NCI-H2227 treated with DMSO at 0.1 percent for 48 hours (cell line): ENCODE results near the gene DOCK11.
"Not testable (repeated sequence)": the region's sequence is repeated elsewhere in the genome, so short reads cannot be mapped to it uniquely, and the experiment has no call there.

Experiments used
- DNase-seq: peaks from one replicate; lab custom pipeline; 2025; lab: John Stamatoyannopoulos, UW

The DOCK11 gene

GRCh38 chrX:118570209-118570608 is 74.6 kb downstream of the DOCK11 start:
- DNase-seq, result peak; percentile 61

GRCh38 chrX:118571836-118572235 is 76.2 kb downstream of the DOCK11 start:
- no peak for DNase-seq

GRCh38 chrX:118574666-118575065 is 79.1 kb downstream of the DOCK11 start:
- DNase-seq, result no peak

DNA sequence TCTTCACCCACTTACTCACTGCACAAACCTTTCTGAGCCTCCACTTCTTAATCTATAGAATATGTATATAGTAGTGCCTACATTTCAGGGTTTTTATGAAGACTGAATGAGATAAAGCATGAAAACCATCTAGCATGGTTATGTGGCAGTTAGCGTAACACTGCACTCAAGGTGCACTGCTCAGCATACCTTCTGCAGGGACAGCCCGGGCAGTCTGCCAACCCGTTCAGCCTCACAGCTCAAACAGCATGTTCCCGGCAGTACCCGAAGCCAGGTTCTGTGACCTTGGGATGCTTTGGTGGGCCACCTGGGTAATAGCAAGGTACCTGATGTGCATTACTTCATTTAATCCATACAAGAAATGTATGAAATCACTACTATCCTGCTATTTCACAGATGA is 81.4 kb downstream of the DOCK11 start:
- no peak for DNase-seq

- DNase-seq, result peak; percentile 42
These were observed 83.8 kb downstream of the DOCK11 start for GRCh38 chrX:118579417-118579816.

DNA sequence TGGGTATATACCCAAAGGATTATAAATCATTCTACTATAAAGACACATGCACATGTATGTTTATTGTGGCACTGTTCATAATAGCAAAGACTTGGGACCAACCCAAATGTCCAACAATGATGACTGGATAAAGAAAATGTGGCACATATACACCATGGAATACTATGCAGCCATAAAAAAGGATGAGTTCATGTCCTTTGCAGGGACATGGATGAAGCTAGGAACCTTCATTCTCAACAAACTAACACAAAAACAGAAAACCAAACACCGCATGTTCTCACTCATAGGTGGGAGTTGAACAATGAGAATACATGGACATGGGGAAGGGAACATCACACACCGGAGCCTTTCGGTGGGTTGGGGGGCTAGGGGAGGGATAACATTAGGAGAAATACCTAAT is 87.3 kb downstream of the DOCK11 start:
- not testable (repeated sequence) for DNase-seq

- DNase-seq, result no peak
These were observed 88.2 kb downstream of the DOCK11 start for GRCh38 chrX:118583781-118584180.

- no peak for DNase-seq
These were observed 89.7 kb downstream of the DOCK11 start for GRCh38 chrX:118585296-118585695.

GRCh38 chrX:118586206-118586605 is 90.6 kb downstream of the DOCK11 start:
- DNase-seq, result not testable (repeated sequence)

GRCh38 chrX:118588715-118589114 is 93.1 kb downstream of the DOCK11 start:
- DNase-seq, result no peak

GRCh38 chrX:118589227-118589626 is 93.6 kb downstream of the DOCK11 start:
- DNase-seq, result no peak

GRCh38 chrX:118593407-118593806 is 97.8 kb downstream of the DOCK11 start:
- DNase-seq, result no peak

DNA sequence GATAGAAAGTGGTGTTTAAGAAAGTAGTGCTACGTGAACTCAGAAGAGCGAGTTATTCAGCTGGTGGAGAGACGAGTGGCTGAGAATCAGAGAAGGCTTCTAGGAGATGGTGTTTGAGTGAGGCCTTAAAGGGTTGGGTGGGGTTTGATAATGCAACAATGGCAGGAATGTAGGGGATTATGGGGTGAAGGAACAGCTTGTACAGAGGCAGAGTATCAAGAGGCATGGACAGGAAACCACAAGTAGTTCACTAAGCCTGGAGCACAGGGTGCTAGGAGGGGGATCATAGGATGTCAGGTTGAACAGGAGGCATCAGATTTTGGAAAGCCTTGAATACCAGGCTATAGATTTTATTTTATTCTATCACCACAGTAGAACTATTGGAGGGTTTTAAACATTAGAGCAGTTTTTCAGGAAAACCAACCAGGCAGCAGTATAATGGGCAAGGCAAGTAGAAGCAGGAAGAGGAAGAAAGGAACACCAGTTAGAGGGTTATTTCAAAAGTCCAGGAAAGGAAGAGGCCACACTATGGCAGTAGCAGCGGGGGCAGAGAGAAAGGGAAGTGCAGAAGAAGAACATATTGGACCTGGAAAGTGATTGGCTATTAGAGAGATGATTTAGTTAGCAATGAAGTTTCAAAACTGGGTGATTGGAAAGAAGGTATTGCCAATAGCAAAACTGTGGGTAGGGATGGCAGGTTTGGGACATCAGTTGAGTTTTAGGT is 99.2 kb downstream of the DOCK11 start:
- no peak for DNase-seq

DNA sequence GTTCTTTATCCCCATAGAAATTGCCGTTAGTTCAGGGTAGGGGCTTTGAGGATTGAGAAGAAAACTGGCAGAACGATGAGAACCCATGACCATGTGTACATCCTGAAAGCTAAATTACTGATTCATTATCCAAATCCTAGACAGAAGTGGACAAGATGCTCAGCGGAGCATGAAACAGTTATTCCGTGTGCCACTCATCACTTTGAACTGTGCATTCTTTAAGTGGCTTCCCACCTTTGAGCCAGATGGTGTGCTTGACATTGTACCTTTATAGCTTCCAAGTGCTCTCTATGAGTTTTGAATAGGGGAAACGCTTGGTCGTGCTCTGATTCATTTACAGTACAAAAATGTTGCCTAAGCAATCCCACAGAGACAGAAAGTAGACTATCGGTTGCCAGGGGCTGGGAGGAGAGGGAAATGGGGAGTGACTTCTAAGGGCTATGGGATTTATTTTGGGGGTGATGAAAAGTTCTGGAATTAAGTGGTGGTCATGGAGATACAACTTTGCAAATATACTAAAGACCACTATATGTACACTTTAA is 100.0 kb downstream of the DOCK11 start:
- DNase-seq, result no peak

- DNase-seq, result no peak
These were observed 100.8 kb downstream of the DOCK11 start for GRCh38 chrX:118596390-118596789.

DNA sequence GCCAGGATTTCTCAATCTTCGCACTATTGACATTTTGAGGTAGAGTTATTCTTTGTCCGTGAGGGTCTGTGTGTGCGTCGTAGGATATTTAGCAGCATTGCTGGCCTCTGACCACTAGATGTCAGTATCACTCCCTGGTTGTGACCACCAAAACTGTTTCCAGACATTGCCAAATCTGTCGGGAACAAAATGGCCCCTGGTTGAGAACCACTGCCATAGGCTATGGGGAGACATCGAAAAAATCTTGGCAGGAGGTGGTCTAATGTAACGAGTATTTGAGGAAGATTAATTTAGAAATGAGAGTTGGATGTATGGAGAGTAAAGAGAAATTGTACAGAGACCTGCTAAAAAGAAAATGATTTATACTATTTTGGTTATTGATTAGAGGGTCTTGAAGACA is 108.4 kb downstream of the DOCK11 start:
- peak; percentile 73 for DNase-seq

DNA sequence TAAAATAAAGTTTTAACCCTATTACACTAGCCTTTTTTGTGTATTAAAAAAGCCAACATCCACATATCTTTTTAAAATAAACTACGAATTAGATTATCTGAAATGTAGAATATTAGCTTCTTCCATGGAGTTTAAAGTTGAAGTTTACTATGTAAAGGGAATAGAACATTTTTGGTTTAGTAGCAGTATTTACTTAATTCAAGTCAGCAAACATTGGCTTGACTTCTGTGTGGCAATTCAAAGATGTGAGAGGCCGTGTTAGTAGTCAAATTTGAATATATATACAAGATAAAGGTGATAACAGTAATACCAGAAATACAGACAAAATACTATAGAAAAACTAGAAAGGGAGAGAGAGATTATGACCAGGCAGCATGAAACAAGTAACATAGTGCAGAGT is 116.7 kb downstream of the DOCK11 start:
- no peak for DNase-seq

DNA sequence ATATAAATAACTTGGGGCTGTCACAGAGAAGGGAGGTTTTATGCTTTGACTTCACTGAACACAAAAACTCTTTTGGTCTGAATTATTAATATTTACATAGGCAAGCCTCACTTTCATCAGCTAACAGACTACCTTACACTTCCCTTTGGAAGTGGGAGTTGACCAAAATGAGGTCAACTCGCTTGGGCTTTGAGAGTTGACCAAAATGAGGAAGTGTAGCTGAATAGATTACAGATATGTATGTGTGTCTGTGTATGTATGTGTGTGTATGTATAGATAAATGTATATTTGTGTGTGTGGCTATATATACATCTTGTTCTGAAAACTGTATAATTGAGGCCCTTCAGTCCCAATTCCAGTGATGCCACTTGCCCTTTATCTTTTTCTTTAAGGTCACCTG is 118.5 kb downstream of the DOCK11 start:
- DNase-seq, result no peak

DNA sequence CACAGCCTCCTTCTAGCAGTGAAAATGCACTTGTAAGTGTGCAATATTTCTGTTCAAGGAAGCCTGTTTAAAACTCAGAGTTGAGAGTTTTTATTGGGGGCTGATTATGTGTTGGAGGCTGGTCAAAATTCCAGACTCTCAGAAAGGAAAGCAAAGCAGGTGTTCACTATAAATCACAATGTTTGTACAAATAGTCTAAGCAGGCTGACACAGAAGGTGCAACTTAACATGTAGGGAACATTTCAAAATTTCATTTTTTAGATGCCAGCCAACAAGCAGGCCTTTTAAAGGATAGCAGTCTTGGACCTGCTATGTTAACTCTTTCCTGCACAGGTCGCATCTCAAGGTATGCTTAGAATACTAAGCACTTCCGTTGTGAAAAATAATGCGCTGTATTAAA is 119.5 kb downstream of the DOCK11 start:
- no peak for DNase-seq

- DNase-seq, result no peak
These were observed 125.6 kb downstream of the DOCK11 start for GRCh38 chrX:118621081-118621759.

GRCh38 chrX:118623062-118623461 is 127.4 kb downstream of the DOCK11 start:
- DNase-seq, result no peak

GRCh38 chrX:118626346-118626745 is 130.7 kb downstream of the DOCK11 start:
- no peak for DNase-seq

DNA sequence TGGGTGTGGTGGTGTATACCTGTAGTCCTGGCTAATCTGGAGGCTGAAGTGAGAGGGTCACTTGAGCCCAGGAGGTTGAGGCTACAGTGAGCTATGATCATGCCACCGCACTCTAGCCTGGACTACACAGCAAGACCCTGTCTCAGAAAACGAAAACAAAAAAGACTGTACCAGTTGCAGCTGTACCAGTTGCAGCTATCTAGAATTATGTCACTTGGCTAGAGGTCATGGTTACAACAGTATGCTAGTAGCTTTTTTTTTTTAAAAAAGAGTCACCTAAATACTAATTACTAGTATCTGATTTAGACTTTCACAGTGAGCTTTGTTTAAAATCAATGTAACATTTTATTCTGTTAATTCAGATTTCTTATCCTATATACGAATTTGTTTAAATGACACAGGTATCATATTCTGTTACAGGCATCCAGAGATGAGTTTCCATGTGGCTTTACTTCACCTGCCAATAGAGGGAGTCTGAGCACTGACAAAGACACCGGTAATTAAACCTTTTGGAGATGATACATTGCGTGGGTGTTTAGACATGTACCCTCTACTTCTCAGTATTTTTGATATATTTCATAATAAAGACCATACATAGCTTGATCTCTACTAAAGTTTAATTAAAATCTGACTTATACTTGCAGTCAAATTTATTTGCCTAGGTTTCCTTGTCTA is 131.6 kb downstream of the DOCK11 start:
- DNase-seq, result peak; percentile 27
